GM12892 (cell line): ENCODE measurements around the gene PARP4.
"Not testable (repeated sequence)": the region's sequence is repeated elsewhere in the genome, so short reads cannot be mapped to it uniquely, and the experiment has no call there.

Experiments used
- POLR2A ChIP-seq: IDR thresholded peaks from 2 replicates; pipeline ENCODE4 v1.6.1; 2011; ENCODE audit warnings: low read depth, low read length, control low read depth
- TAF1 ChIP-seq: IDR thresholded peaks from 2 replicates; pipeline ENCODE4 v1.6.1; 2011; ENCODE audit warnings: low read depth, mild to moderate bottlenecking, control low read depth, low read length, borderline replicate concordance

DNA sequence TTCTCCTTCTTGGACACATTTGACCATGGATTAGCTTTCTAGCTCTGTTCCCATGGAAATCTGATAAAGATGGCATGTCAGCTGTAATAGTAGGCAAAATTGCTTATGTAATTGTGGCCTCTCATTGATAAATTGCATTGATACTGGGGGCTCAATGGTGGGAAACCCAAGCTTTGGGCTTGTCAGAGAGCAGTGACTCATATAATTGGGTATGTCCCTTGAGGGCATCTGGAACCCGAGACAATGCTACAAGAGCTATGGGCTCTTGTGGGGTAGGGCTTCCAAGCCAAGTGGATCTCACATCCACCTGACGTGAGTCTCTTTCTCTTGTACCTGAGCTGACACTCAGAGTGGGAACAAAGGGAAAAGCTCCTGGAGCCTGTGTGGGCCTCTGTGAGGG is 16.3 kb downstream of the PARP4 start:
- TF ChIP-seq TAF1, POLR2A: not testable (repeated sequence)
